GM19240 (cell line): ENCODE results near the gene PTER.

Experiments
- DNase-seq: peaks from one replicate; pipeline ENCODE4 v3.0.0; 2011; ENCODE audit warnings: low spot score; ENCODE audit not compliant: insufficient read length

The PTER gene

GRCh38 chr10:16470747-16471146, 33.9 kb downstream of the PTER start:
- DNase-seq, result no peak

GRCh38 chr10:16472828-16473227, 36.0 kb downstream of the PTER start:
- DNase-seq, result no peak

GRCh38 chr10:16477757-16478156, 40.9 kb downstream of the PTER start:
- DNase-seq, result no peak

DNA sequence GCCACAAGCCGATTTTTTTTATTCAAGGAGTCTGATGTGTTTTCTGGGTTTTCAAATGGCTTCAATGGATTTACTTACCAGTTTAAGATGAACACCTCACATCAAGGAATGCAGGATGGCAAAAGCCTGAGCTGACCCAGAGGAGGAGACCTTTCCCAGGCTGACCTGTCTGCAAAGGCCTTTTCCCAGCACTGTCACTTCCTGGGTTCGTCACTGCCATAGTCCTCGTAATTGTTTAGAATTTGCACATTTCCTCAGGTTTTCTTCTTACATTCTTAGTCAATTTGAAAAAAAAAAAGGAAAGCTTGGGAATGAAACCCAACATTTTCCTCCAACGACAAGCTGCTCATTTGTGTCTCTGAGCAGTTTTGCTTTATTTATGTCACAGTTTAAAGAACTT, 42.0 kb downstream of the PTER start:
- DNase-seq, result no peak

DNA sequence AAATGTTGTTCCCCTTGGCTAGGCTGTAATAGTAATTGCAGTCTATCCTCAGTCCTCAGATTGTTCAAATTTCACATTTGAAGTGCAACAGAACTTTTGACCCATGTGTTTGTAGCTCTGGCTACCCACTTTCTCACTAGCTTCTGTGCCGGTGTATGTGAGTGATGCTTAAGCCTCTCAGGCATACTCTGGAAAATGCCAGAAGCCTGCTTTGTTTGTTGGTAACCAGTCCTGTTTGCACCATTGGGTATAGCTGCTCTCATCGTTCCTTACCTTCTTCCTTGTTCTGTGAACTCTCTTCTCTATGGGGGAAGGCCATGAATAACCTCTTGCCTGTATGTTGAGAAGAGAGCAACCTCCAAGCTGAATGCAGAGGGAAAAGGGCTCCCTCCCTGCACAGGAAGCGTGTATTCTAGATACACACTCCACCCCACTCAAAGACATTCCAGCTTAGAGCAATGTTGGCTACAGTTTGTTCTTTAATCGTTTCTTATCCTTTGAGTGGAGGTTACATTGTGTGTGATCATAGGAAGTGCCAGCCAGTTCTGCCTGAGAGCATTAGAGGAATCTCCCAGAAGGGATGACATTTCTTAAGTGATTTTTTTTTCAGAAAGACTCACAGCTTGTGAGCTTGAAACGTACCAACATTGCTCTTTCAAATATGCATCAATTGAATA, 44.4 kb downstream of the PTER start:
- DNase-seq, result no peak

- DNase-seq, result no peak
Measured at GRCh38 chr10:16483241-16483917, 46.6 kb downstream of the PTER start.

DNA sequence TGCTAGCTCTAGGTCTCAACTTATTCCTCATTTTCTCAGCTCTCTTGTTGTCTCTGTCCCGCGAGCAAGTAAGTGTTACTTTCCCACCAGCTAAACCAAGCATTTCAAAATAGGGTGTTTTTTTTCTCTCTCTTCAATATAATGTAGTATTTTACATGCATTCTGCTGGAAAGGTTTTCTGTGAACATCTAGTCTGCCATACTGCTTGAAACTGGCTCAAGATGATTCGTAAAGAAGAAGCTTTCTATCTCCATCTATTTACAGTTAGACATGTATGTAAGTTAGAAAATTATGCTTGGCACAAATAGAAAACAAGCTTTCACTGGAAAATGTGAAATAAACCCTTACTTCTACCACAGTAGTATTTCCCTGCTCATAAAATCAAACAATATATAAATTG, 53.7 kb downstream of the PTER start:
- no peak for DNase-seq

DNA sequence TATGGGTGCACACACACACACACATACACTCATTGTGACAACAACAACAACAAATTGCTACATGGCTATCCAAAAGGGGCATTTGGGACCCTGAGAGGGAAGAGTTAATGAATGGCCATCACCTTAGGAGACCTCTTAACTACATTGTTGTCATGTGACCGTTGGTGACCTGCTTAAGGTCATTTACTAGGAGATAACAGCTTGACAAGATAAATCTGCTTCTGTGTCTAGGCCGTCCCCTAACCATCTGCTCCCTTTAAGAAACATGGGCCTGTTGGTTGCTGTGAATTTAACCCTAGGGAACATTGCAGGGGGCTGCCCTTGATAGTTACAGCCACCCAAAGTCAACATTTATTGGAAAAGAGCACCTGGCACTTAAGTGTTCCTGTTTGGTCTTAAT, 55.1 kb downstream of the PTER start:
- DNase-seq, result no peak

DNA sequence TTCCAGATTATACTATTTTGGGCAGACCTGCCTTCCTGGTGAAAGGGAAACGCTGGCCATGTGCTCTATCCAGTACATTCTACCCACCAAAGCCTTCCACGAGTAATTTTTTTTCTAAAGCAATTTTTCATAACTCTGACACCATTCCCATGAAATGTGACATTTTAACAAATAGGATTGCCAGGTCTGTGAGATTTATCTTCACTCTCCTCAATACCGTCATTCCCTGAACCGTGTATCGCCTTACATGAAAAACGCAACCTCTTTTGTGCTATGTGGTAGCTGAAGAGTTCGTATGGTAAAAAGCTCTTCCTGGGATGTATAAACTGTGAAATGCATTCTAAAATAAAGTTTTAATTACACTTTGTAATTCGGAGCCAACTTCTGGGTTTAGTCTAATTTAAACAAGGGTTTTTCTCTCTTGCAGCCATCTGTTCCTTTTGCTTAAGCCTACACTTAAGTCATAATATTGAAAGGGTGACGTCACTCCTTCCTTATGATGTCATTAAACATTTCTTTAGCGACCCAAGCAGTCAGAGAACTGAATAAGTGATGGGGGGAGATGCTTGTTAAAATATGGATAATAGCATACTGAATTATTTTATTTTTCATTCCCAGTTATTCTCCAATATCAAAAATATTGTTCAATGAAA, 57.2 kb downstream of the PTER start:
- DNase-seq, result no peak

DNA sequence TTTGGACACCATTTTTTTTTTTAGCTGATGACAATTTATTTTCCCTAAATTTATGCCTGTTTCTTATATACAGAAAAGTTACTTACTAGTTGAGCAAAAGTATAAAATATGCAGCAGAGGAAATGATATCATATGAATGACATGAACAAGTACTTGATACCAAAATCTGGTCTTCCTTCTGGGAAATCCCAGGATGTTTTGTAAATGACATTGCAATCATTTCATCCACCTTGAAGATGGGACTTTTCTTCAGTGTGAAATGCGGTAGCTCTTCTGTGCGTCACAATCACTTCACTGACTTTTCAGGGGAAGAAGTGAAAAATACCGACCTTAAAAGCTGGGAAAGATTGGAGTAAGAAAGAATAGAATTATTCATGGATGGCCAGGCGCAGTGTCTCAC, 61.1 kb downstream of the PTER start:
- DNase-seq, result no peak

DNA sequence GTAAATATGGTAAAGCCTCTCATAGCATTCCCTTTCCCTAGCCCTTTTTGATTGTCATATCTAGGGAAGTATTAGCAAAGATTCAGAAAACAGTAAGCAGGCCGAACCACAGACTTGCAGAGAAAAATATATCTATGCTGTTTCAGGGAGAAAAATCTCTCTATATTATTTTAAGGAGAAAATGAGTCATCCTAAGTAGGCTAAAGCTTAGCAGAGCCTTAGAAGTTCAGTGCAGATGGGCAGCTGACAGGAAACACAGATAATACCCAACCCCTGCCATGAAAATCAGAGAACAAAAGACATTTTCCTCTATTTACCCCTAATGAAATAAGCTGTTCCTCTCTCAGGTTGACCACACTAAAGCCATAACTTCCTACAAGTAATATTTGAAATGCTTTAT, 68.4 kb downstream of the PTER start:
- no peak for DNase-seq

GRCh38 chr10:16509996-16510395, 73.2 kb downstream of the PTER start:
- no peak for DNase-seq

DNA sequence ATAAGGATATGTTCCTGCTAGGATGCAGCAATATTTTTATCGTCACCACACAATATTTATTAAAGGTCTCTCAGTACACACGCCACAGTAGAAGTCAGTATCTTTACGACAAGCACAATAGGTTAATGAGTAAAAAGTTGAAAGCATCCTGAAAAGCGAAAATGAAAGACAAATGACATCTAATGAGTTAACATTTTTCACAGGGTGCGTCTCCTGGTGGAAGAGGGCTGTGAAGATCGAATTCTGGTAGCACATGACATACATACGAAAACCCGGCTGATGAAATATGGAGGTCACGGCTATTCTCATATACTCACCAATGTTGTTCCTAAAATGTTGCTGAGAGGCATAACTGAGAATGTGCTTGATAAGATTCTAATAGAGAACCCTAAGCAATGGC, 74.0 kb downstream of the PTER start:
- DNase-seq, result no peak

DNA sequence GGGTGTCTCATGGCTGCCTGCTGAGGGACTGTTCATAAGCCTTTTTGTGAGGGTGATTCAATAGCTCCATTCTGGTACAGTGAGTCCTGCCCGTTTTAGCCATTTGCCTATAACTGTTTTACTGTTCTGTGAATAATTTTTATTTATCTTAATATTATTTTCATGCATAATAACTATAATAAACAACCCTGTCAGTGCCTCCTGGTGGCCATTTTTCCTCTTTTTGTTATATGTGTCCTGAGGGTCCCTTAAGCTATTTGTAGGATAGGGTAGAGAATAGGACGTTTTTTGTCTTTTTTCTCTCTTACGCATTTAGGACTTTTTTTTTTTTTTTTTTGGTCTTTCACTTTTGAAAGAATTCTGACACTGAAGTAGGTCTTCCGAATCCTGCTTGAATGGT, 82.0 kb downstream of the PTER start:
- DNase-seq, result no peak

DNA sequence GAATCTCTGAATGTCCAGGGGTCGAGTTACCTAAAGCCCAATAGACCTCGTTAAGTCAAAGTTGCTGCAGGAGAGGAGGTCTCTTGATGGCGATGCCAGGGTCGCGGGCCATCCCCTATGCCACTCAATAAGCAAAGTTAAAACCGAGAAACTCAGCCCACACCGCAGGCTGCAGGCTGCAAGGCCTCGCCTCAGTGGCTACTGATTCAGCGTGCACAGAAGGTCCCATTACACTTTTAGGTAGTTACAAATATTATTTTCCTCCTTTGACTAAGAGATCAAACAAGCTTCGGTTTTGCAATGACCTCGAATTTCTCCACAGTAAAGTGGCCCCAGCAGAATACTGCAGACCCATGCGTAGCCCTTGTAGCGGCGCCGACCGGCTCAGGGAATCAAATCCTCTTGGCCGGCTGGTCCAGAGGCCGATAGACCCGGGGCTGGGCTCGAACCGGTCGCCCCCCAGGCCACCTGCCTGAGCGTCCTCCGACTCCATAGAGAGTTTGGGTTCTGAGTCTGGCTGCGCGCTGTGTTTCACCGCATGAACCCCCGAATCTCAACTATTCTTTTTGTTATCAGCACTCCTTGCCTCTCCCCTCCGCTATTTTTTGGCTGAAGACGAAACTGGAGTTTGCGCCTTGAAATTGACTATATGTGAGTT, 82.6 kb downstream of the PTER start:
- no peak for DNase-seq

- no peak for DNase-seq
Measured at GRCh38 chr10:16519908-16520861, 83.4 kb downstream of the PTER start.

DNA sequence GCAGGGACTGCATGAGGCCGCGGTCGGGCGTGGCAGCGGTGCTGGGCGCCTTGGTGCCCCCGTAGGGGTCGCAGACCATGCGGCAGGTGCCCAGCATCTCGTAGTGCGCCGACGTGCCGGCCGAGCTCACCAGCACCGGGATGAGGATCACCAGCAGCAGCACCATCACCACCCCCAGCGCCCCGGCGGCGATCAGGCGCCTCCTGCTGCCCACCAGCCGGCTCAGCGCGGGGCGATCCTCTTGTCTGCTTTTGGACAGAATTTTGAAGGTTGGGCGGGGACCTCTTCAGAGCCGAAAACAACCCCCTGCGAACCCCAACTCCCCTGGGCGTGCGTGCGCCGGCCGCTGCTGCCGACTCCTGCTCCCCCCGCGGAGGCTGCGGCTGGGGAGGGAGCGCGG, 84.1 kb downstream of the PTER start:
- DNase-seq, result no peak

- no peak for DNase-seq
Measured at GRCh38 chr10:16521311-16522016, 84.7 kb downstream of the PTER start, which contains the start of gene C1QL3. TSS of gene C1QL3 (minus strand) at chr10:16521879. CDS start at chr10:16521065, 814 bp downstream.

DNA sequence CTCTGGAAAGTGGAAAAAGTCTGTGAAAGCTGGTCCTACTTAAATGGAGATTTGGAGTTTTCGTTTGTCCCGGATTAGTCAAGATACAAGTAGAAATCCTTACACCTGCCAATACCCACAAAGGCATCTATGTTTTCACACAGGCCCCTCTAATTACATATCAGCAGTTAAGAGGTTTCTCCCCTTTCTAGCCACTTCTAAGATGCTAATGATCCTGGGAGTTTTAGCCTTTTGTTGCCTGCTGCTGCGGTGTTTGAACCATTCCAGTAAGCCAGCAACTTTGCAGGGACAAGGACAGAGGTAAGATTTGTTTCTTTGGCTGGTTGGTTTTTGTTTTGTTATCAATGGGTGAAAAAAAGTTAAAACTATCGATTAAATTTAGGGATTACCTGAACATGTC, 90.6 kb downstream of the PTER start:
- DNase-seq, result no peak

DNA sequence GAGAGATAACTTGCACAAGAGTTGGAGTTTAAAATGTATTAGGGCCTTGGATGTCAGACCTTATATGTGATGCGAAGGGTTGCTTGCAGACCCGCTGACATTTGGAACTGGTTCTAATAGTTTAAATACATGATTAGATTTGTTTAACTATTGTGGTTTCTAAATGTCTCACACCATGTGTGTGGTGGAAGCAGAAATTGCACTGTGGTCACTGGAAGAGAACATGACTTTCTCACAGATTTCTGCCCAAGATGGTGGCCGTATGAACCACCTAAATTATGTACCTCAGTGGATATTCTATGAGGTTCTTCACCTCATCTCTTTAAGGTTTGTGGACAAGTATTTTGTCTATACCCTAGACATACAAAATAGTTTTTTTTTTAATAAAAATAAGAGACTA, 93.0 kb downstream of the PTER start:
- DNase-seq, result no peak
